ACHN (cell line): ENCODE measurements around the gene PSG3.
"Not testable (repeated sequence)": the region's sequence is repeated elsewhere in the genome, so short reads cannot be mapped to it uniquely, and the experiment has no call there.

Experiments
- DNase-seq: peaks from one replicate; pipeline ENCODE4 v3.0.0-alpha.2; 2015
- in situ Hi-C: cut with HindIII; loops from 2 replicates; pipeline ENCODE4 v1.10.0; 2017; ENCODE audit warnings: low sequenced_read_pairs, low pct_ligation_motif_present, low pct_unique_long_range_greater_than_20kb

Gene PSG3

DNA sequence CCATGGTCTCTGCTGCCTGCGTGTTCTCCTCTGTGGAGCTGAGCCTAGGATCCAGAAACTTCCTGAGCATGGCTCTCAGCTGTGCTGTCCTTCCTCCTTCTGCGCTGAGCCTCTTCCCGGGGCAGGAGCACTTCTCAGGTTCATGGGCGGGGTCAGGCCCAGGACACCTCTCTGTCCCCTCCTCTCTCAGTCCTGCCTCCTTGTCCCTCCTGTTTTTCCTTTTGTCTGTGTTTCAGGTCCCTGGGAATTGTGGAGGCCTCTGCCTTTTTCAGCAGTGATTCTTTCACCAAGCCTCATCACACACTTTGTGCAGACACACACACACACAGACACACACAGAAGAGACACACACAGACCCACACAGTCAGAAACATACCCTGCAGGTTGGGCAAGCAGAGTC is at the start of gene PSG3:
PSG3 (minus strand) TSS at position 101 of the 400 bp plus-strand sequence; CDS start at position 4, 97 bp downstream.
- in situ Hi-C loops, DNase-seq: not testable (repeated sequence)

DNA sequence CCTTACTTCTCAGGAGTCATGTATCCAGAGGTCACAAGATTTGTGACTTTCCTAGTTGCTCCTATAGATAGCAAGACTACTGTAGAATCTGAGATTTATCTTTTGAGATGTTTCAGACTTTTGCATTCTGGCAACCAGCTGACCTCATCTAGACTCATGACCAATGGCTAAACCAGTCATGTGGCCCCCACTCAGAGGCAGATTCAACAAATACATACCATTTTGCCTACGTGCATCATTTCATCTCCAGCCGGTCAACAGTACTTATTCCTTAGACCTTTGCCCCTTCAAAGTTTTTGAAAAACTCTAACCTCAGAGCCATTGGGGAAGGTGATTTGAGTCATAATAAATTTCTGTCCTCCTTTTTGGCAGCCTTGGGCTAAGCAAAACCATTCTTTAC is 48.5 kb upstream of the PSG3 start:
- in situ Hi-C loops, DNase-seq: not testable (repeated sequence)

DNA sequence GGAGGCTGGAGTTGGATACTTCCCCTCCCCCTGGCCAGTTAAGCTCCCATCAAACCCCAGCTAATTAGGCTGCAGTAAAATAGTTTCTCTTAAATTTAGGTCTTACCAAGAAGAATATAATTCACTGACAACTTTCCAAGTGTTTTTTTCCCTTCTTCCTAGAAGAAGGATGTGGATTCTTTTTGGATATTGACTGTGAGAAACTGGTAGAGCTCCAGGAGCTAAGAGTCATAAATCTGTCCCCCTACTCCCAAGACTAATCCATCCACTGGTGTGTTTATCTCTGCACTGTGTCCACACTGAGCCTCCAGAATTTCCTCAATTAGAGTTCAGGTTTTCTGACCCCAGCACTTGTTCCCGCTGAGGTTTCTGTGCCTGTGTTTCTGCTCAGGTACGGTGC is 47.5 kb upstream of the PSG3 start:
- DNase-seq, in situ Hi-C loops: not testable (repeated sequence)

DNA sequence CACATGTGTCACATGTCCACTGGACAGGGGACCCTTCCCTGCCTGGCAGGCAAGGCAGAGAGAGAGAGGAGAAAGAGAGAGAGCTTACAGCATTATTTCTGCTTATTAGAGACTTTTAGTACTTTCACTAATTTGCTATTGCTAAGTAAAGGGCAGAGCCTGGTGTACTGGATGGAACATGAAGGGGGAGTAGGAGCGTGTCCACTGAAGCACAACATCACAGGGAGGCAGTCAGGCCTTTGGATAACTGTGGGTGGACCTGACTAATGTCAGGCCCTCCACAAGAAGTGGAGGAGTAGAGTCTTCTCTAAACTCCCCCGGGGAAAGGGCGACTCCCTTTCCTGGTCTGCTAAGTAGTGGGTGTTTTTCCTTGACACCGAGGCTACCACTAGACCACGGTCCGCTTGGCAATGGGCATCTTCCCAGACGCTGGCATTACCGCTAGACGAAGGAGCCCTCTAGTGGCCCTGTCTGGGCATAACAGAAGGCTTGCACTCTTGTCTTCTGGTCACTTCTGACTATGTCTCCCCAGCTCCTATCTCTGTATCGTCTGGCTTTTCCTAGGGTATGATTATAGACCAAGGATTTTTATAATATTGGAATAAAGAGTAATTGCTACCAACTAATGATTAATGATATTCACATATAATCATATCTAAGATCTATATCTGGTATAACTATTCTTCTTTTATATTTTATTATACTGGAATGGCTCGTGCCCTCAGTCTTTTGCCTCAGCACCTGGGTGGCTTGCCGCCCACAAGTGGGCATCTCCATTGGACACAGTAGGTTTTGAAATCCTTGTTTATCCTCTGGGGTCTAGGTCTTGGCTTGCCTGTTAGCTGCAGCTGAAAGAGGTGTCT is 36.7 kb upstream of the PSG3 start:
- DNase-seq: peak; percentile 66
- in situ Hi-C loops: not testable (repeated sequence)

DNA sequence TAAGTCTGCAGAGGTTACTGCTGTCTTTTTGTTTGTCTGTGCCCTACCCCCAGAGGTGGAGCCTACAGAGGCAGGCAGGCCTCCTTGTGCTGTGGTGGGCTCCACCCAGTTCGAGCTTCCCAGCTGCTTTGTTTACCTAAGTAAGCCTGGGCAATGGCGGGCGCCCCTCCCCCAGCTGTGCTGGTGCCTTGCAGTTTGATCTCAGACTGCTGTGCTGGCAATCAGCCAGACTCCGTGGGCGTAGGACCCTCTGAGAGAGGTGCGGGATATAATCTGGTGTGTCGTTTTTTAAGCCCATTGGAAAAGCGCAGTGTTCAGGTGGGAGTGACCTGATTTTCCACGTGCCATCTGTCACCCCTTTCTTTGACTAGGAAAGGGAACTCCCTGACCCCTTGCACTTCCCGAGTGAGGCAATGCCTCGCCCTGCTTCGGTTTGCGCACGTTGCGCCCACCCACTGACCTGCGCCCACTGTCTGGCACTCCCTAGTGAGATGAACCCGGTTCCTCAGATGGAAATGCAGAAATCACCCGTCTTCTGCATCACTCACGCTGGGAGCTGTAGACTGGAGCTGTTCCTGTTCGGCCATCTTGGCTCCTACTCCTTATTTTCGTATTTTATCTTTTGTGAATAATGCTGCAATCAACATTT is 34.4 kb upstream of the PSG3 start:
- in situ Hi-C loops, DNase-seq: not testable (repeated sequence)

DNA sequence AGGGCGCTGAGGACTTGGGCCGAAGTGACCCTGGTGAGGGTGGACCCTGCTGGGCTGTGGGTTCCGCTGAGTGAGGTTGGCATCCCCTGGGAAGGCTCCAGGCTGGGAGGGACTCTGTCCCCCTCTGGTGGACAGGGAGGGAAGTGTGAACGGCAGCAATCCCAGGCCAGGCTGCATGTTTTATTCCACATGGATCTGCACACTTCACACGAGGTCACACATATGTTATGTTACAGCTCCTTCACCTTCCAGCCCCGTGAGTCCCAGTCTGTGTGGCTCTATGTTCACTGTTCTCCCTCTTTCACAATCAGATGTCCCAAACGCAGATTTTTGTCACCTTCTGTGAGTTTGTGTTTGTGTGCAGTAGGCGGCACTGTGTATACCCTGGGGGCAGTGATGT is 27.0 kb upstream of the PSG3 start:
- in situ Hi-C loops: not testable (repeated sequence)

DNA sequence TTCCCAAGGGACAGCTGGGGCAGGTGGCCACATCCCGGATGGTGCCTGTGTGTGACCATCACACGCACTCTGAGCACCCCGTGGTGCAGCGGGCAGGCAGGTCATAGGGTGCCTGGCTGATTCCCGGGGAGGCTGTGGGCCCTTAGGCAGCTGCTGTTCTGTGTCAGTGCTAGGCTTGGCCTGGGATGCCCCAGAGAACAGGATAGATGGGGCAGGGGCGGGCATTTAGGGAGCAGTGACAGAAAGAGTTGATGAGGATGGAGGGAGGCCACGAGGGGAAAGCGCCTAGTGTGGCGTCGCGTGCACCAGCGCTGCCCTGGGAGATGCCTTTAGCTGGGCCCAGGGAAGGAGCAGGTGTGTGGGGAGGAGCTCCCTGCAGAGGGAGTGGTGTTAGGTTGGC is 26.6 kb upstream of the PSG3 start:
- DNase-seq, in situ Hi-C loops: not testable (repeated sequence)

More for the DNA sequence above, 27.0 kb upstream of the PSG3 start:
- DNase-seq: not testable (repeated sequence)

DNA sequence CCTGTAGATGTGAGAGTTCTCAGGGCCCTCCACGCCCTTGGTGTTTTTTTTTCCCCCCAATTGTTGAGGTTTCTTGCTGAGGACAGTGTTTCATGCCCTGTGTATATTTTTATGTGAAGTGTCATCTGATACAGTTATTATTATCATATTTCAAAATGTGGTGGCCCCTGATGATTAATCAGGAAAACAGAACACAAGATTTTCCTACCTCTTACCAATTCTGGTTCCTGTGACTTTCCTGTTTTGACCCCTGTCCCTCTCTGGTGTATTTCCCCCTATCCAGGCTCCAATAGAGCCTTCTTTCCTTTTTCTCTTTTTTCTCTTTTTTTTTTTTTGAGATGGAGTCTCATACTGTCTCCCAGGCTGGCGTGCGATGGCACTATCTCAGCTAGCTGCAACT is 24.6 kb upstream of the PSG3 start:
- in situ Hi-C loops: no loop called here
- no peak for DNase-seq

DNA sequence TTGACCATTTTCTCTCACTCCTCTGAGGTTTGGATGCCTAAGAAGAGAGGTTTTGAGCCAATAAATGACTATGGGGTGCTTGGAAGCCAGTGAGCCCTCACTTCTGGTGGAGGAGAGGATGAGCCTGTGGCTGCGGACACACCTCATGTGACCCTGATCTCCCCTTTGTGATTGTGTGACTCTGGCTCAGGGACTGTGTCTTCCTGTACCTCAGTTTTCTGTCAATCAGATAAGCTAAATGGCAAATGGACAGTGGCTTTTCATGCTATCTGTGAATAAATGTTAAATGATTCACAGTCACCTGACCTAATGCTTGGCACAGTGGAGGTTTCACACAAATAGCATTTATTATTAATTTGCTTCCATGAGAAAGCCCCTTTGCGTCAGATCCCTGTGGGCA is 22.5 kb upstream of the PSG3 start:
- in situ Hi-C loops: no loop called here

DNA sequence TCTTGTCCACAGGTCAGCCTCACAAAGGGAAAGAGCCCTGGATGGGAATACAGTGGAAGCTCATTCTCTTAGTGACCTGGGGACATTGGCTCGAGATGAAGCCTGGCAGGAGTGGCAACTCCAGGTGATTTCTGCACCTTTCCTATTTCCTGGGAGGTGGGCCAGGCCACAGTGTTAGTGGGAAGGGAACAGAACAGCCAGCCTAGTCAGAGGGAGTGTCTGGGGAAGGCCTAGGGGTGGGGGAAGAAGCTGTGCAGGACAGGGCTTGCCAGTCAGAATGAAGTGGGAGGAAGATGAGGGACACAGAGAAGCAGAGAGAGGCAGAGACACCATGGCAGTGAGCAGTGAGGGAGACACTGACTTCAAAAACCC is 21.6 kb upstream of the PSG3 start:
- in situ Hi-C loops, DNase-seq: not testable (repeated sequence)

More for the DNA sequence above, 22.5 kb upstream of the PSG3 start:
- DNase-seq: peak; percentile 4

DNA sequence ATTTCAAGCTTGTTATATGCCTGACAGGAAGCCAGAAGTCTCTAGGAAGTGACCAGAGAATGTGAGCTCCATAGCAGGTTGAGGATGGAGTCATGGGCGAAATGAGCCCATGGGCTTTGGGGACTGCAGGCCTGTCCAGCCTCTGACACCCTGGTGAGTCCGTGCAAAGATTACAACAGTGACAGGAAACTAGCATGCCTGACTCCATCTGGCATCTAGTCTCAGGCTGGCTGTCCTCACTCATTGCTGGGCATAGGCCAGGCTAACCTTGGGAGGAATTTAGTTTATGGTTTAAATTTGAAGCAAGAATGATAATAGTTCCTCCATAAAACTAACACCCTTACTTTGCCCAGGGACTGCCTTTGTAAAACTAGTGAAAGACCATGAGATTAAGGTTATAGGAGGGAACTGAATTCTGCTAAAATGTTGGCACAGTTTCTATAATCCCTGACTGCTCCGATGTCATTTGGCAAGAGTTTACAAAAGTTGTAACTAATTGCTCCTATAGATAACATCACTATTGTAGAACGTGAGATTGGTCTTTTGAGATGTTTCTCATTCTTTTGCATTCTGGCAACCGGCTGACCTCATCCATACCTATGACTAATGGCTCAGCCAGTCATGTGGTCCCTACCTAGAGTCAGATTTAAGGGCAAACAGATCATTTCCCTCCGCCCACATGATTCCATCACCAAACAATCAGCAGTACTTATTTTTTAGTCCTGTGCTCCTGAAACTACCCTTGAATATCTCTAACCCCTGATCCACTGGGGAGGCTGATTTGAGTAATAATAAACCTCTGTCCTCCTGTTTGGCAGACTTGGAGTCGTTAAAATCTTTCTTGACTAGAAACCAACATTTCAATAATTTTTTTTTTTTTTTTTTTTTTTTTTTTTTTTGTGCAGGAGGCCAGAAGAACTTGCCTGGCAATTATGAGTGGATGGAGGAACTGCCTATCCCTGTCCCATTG is 21.0 kb upstream of the PSG3 start:
- in situ Hi-C loops: not testable (repeated sequence)

DNA sequence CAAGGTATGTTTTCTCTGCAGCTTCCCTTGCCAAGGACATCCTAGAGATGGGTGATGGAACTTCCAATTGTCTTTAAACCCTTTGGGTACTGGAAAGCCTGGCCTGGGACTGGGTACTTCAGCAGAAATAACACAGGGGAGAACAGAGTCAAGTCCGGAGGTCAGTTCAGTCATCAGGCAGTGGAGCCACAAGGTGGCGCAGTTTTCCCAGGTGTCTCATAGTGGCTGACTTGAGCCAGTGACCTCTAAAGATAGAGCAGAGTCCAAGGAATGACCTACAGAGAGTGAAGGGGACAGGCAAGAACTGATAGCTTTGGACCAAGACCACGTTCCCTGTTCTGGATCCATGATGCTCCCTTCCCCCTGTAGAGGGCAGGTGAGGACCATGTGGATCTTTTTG is 18.4 kb upstream of the PSG3 start:
- DNase-seq, in situ Hi-C loops: not testable (repeated sequence)

More for the DNA sequence above, 21.0 kb upstream of the PSG3 start:
- peak; percentile 78 for DNase-seq

DNA sequence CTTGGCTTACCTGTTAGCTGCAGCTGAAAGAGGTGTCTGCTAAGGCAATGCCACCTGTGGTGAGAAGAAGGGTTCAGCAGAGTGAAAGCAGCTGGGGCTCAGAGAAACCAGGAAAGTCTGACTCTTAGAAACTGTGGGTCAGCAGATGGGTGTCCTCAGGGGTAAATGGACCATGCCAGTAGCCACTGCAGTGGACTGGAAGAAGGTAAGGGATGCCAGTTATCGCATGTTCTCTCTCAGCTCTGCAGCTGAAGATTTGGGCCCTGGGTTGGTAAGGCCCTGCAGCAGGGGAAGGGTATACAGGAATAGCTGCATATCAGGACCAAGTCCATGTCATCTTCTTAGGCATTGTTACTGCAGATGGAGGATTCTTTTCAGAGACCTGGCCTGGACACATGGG is 12.0 kb upstream of the PSG3 start:
- in situ Hi-C loops, DNase-seq: not testable (repeated sequence)

DNA sequence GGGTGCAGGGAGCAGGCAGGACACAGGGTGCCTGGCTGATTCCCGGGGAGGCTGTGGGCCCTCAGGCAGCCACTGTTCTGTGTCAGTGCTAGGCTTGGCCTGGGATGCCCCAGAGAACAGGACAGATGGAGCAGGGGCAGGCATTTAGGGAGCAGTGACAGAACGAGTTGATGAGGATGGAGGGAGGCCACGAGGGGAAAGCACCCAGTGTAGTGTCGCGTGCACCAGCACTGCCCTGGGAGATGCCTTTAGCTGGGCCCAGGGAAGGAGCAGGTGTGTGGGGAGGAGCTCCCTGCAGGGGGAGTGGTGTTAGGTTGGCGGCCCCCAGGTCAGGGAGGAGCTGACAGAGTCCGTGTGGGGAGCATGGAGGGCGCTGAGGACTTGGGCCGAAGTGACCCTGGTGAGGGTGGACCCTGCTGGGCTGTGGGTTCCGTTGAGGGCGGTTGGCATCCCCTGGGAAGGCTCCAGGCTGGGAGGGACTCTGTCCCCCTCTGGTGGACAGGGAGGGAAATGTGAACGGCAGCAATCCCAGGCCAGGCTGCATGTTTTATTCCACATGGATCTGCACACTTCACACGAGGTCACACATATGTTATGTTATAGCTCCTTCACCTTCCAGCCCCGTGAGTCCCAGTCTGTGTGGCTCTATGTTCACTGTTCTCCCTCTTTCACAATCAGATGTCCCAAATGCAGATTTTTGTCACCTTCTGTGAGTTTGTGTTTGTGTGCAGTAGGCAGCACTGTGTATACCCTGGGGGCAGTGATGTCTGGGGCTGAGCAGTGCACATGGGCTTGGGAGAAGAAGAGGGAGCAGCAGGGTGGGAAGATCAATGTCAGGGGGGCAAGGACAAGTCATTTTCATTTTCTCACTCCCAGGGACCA is 1.7 kb upstream of the PSG3 start:
- DNase-seq, in situ Hi-C loops: not testable (repeated sequence)

DNA sequence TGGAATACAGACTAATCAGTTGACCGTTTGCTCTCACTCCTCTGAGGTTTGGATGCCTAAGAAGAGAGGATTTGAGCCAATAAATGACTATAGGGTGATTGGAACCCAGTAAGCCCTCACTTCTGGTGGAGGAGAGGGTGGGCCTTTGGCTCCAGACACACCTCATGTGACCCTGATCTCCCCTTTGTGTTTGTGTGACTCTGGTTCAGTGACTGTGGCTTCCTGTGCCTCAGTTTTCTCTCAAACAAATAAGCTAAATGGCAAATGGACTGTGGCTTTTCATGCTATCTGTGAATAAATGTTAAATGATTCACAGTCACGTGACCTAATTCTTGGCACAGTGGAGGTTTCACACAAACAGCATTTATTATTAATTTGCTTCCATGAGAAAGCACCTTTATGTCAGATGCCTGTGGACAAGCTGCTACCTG is 2.7 kb downstream of the PSG3 start:
- DNase-seq: peak; percentile 25

DNA sequence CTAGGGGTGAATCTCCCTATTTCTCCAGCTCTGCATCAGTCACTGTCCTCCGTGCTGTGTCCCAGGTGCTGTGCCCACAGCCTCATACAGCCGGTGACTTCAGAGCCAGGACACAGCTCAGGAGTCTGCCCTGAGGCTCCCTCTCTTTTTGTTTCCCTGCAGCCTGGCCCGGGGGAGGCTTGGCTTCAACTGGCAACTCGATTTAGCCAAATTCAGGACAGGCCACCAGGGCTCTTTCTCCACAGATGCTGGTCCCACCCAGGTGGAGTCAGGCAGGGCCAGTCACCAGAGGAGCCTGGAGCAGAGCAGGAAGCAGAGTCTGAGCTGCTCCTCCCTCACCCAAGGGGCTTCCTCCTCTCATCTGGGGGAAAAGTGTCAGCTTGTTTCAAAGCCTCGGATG is 11.9 kb downstream of the PSG3 start:
- DNase-seq, in situ Hi-C loops: not testable (repeated sequence)

More for the DNA sequence above, 2.7 kb downstream of the PSG3 start:
- in situ Hi-C loops: not testable (repeated sequence)

DNA sequence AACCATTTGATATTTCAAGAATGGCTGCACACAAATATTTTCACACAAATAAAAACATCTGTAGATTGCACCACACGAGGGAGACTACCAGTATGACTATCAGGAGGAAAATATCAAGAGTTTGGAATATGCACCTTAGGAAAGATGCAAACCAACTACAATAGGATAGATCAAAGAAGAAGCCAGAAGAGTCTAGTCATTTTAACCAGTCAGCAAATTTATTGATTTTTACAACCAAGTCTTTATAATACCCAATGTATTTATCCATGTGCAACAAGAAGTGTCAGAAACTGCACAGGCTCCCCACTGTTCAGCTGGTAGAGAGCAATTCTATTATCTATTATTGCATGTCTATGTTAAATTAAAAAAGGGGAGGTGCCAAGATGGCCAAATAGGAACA is 26.3 kb downstream of the PSG3 start:
- DNase-seq, in situ Hi-C loops: not testable (repeated sequence)

DNA sequence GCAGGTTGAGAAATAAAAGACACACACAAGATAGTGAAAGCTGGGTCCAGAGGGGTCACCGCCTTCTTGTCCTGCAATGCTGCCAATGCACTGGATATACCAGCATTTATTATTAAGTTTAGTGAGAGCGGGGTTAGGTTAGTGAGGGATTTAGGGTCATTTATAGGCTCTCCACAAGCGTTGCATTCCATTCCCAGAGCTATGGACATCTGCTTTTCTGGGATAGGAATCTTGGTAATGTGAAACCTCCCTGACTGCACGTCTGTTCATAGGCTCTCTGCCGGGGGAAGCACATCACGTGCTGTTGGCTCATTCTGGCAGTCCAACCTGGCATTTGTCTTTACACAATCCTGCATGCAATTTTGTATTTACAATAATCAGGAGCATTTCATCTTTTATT is 27.5 kb downstream of the PSG3 start:
- in situ Hi-C loops, DNase-seq: not testable (repeated sequence)
